GM12878 (cell line): Measurements from ENCODE around the gene ZNF710. TPM values are rescaled to one million over a fixed set of nuclear protein-coding genes. Genes with fewer than 3 reads are reported as not detected.

Experiments used
- ATAC-seq: fragments of 200-7000 bp; cut with Tn5 transposase; 3 replicates; pipeline ENCODE4 v1.9.1; 2020; ENCODE audit warnings: mild to moderate bottlenecking, moderate library complexity
- BruUV-seq: library from RNA; stranded (reverse); fragments of 400-500 nt; replicated peaks from 2 replicates; lab custom pipeline; 2021; lab: Mats Ljungman, UMichigan
- CTCF ChIA-PET: fragments of 300-600 bp; sonication (Branson Sonifier 250); formaldehyde crosslinking; extraction: SDS; loops from one replicate; lab custom pipeline; 2021; ENCODE audit warnings: inconsistent platforms; lab: Yijun Ruan, JAX
- POLR2A ChIA-PET: fragments of 350-600 bp; formaldehyde crosslinking; extraction: SDS; loops from one replicate; lab custom pipeline; 2021; ENCODE audit warnings: inconsistent platforms; lab: Charles Lee
- RAD21 ChIA-PET: fragments of 300-600 bp; sonication (Branson Sonifier 250); formaldehyde crosslinking; loops from one replicate; lab custom pipeline; 2023; ENCODE audit warnings: antibody characterized with exemption; ENCODE audit not compliant: unreplicated experiment; lab: Charles Lee
- SMC1A ChIA-PET: fragments of 300-600 bp; sonication (Branson Sonifier 250); formaldehyde crosslinking; loops from one replicate; lab custom pipeline; 2023; ENCODE audit not compliant: unreplicated experiment, uncharacterized antibody; lab: Charles Lee
- DNase-seq: peaks from one replicate; pipeline ENCODE4 v3.0.0-alpha.2; 2011; ENCODE audit warnings: low read depth, low spot score
- FAIRE-seq: peaks from 3 replicates; lab custom pipeline; 2011; peaks lifted over from hg19 to GRCh38; lab: Jason Lieb, UNC
- H2AFZ ChIP-seq: 2 replicates; pipeline ENCODE4 v1.6.0; 2011; ENCODE audit warnings: low read depth, low read length, control low read depth; ENCODE audit not compliant: control insufficient read depth
- H3K27ac ChIP-seq: 2 replicates; pipeline ENCODE4 v1.5.1; 2011; ENCODE audit warnings: control low read depth; ENCODE audit not compliant: control insufficient read depth, insufficient read depth
- H3K27me3 ChIP-seq, 2 experiments: replicated peaks in 1 of 2; 2 replicates each; pipeline versions ENCODE4 v1.6.0 to v1.6.1; 2011; ENCODE audit warnings: low read length in 1 of 2; ENCODE audit not compliant: control insufficient read depth in 2 of 2, insufficient read depth in 2 of 2
- H3K36me3 ChIP-seq, 2 experiments: 2 replicates each; pipeline ENCODE4 v1.5.1; 2011; ENCODE audit warnings: low read length in 1 of 2; ENCODE audit not compliant: control insufficient read depth in 2 of 2, insufficient read depth in 2 of 2
- H3K4me1 ChIP-seq: 2 replicates; pipeline ENCODE4 v1.6.1; 2011; ENCODE audit warnings: mild to moderate bottlenecking, low read length, moderate library complexity, mixed read lengths; ENCODE audit not compliant: control insufficient read depth, insufficient read depth
- H3K4me2 ChIP-seq: 2 replicates; pipeline ENCODE4 v1.6.0; 2011; ENCODE audit warnings: control low read depth; ENCODE audit not compliant: control insufficient read depth, insufficient read depth
- H3K4me3 ChIP-seq: fragments of 200-600 bp; sonication (generic); 2 replicates; pipeline ENCODE4 v1.5.1; 2016
- H3K79me2 ChIP-seq: 2 replicates; pipeline ENCODE4 v1.6.0; 2011; ENCODE audit warnings: low read length; ENCODE audit not compliant: control insufficient read depth, insufficient read depth
- H3K9ac ChIP-seq: 2 replicates; pipeline ENCODE4 v1.8.0; 2011; ENCODE audit warnings: low read length, control low read depth, mixed read lengths; ENCODE audit not compliant: control insufficient read depth, insufficient read depth
- H3K9me3 ChIP-seq: replicated peaks from 3 replicates; pipeline ENCODE4 v1.5.1; 2011; ENCODE audit warnings: mild to moderate bottlenecking, low read length; ENCODE audit not compliant: control insufficient read depth, insufficient read depth
- H4K20me1 ChIP-seq: 2 replicates; pipeline ENCODE4 v1.6.0; 2011; ENCODE audit not compliant: control insufficient read depth, insufficient read depth
- CBX5 ChIP-seq: sonication (generic); IDR thresholded peaks from 2 replicates; pipeline ENCODE4 v1.6.1; 2016; ENCODE audit warnings: low read depth, moderate library complexity, mild to moderate bottlenecking, inconsistent platforms
- HDGF ChIP-seq: fragments of 450-650 bp; IDR thresholded peaks from 2 replicates; pipeline ENCODE4 v1.6.1; 2016; ENCODE audit warnings: antibody characterized with exemption
- LARP7 ChIP-seq: fragments of 450-650 bp; IDR thresholded peaks from 2 replicates; pipeline ENCODE4 v1.6.1; 2017; ENCODE audit warnings: mild to moderate bottlenecking
- MLLT1 ChIP-seq: fragments of 450-650 bp; IDR thresholded peaks from 2 replicates; pipeline ENCODE4 v1.6.1; 2016; ENCODE audit warnings: mild to moderate bottlenecking
- SPI1 ChIP-seq: IDR thresholded peaks from 2 replicates; pipeline ENCODE4 v1.6.1; 2011; ENCODE audit warnings: low read depth, mild to moderate bottlenecking, low read length, moderate library complexity, borderline replicate concordance; ENCODE audit not compliant: insufficient read depth
- SRF ChIP-seq, 2 experiments: IDR thresholded peaks; 2 replicates each; pipeline ENCODE4 v1.6.1; 2011; ENCODE audit warnings: low read depth in 2 of 2, low read length in 2 of 2, mild to moderate bottlenecking in 1 of 2, moderate library complexity in 1 of 2
- STAT3 ChIP-seq: IDR thresholded peaks from 2 replicates; pipeline ENCODE4 v1.6.1; 2011; ENCODE audit warnings: low read depth, low read length, improper control_type of control experiment
- ZBED1 ChIP-seq: IDR thresholded peaks from 2 replicates; pipeline ENCODE4 v1.6.1; 2016; ENCODE audit warnings: borderline replicate concordance
- ZBTB40 ChIP-seq: fragments of 450-650 bp; IDR thresholded peaks from 2 replicates; pipeline ENCODE4 v1.6.1; 2016; ENCODE audit warnings: mild to moderate bottlenecking, moderate library complexity, borderline replicate concordance
- ZNF384 ChIP-seq: IDR thresholded peaks from 2 replicates; pipeline ENCODE4 v1.6.1; 2012; ENCODE audit warnings: low read depth, mild to moderate bottlenecking, low read length, improper control_type of control experiment, borderline replicate concordance
- WGBS: methylation state at CpG from one replicate; pipeline ENCODE4 v1.1.6; 2016; ENCODE audit warnings: low lambda C conversion rate; ENCODE audit not compliant: insufficient replicate concordance, insufficient coverage; ENCODE audit errors: missing lambda C conversion rate; 5-methylcytosine and 5-hydroxymethylcytosine counted together
- in situ Hi-C: fragments of 300-500 bp; cut with MboI; formaldehyde crosslinking; loops from 9 replicates; pipeline ENCODE4 v1.14.3; 2018; ENCODE audit warnings: mixed read lengths
- intact Hi-C: fragments of 100-400 bp; cut with micrococcal nuclease; formaldehyde crosslinking; loops from one replicate; pipeline ENCODE4 v1.14.2; 2022; ENCODE audit not compliant: unreplicated experiment
- polyA plus RNA-seq, 11 experiments: library from polyadenylated mRNA; depleted of rRNA in 4 of 11; unstranded in 6 of 11; stranded (reverse) in 5 of 11; fragments of >200 nt; fragmentation: Nextera tagmentation in 4 of 11; fragmentation: Illumina TruSeq in 1 of 11; extraction: Ambion mirVana in 4 of 11; extraction: Trizol in 1 of 11; gene quantifications; 1 replicate in 1 of 11; 2 replicates in 10 of 11; pipeline versions ENCODE4 v1.2.1 to v1.2.3, GENCODE V29; 2011 to 2016; ENCODE audit warnings: inconsistent platforms in 2 of 11, missing spikeins in 2 of 11, low read depth in 1 of 11
- total RNA-seq, 4 experiments: library from RNA; depleted of rRNA in 3 of 4; stranded (reverse); fragments of >200 nt in 3 of 4; fragmentation: Illumina TruSeq in 1 of 4; extraction: Trizol in 1 of 4; gene quantifications; 2 replicates each; pipeline versions ENCODE4 v1.2.1 to v1.2.3, GENCODE V29; 2013 to 2021

The ZNF710 gene
- total and polyA plus RNA-seq, 10 of the 15 experiments (the other 5 are each of a cell fraction or from before 2014, with no cell fraction given) = 1.4 to 43.5 (median 9.8) TPM

GRCh38 chr15:90062973-90063769, 62.0 kb downstream of the ZNF710 start (continued):
- no peak for TF ChIP-seq LARP7
- no peak for TF ChIP-seq SRF (IDR thresholded peaks at IDR 0.05; ENCODE audit: low read depth in 2 of 2, low read length in 2 of 2)

GRCh38 chr15:90063770-90064247, 62.7 kb downstream of the ZNF710 start:
- no peak for DNase-seq
- Histone ChIP-seq H3K36me3 (peaks cover 4 to 13% of the 10 kb centered on the region in 2 experiments; a peak in 3 of 4 replicates), H3K27ac (peak overlapping the region; percentile 18; the same call in 1 of the 2 replicates), H3K9ac (no peak overlapping the region; the same call in 1 of the 2 replicates), H3K79me2 (peaks cover 35% of the 10 kb centered on the region), H3K27me3 (no peaks in the 10 kb centered on the region), H3K4me2 (no peak overlapping the region), H3K4me3 (no peak overlapping the region), H4K20me1 (no peaks in the 10 kb centered on the region), H3K9me3 (no peaks in the 10 kb centered on the region), H3K4me1 (peaks cover 48% of the 10 kb centered on the region), H2AFZ (no peak overlapping the region)
- ChIA-PET RAD21 (no interaction called here), POLR2A (no interaction called here), SMC1A (no interaction called here), CTCF (no interaction called here)
- intact Hi-C loops (no loop called here), in situ Hi-C loops (no loop called here)
- FAIRE-seq = no peak
- 66% methylated on average over 11 of the region's 11 CpGs for WGBS
- peak; percentile 46; the same call in 1 of the 2 replicates for TF ChIP-seq MLLT1
- TF ChIP-seq CBX5 = no peak
- TF ChIP-seq ZNF384 = no peak
- no peak for TF ChIP-seq STAT3
- TF ChIP-seq ZBED1 = peak; percentile 38; the same call in 1 of the 2 replicates
- TF ChIP-seq HDGF = no peak
- TF ChIP-seq ZBTB40 = no peak
- peak; percentile 74; the same call in 1 of the 2 replicates for TF ChIP-seq SPI1
- ATAC-seq = no peak
- no TSS peak for BruUV-seq
